ENCODE measurements around the gene SRCIN1.
"Not testable (repeated sequence)": the region's sequence is repeated elsewhere in the genome, so short reads cannot be mapped to it uniquely, and the experiment has no call there.

The SRCIN1 gene

DNA sequence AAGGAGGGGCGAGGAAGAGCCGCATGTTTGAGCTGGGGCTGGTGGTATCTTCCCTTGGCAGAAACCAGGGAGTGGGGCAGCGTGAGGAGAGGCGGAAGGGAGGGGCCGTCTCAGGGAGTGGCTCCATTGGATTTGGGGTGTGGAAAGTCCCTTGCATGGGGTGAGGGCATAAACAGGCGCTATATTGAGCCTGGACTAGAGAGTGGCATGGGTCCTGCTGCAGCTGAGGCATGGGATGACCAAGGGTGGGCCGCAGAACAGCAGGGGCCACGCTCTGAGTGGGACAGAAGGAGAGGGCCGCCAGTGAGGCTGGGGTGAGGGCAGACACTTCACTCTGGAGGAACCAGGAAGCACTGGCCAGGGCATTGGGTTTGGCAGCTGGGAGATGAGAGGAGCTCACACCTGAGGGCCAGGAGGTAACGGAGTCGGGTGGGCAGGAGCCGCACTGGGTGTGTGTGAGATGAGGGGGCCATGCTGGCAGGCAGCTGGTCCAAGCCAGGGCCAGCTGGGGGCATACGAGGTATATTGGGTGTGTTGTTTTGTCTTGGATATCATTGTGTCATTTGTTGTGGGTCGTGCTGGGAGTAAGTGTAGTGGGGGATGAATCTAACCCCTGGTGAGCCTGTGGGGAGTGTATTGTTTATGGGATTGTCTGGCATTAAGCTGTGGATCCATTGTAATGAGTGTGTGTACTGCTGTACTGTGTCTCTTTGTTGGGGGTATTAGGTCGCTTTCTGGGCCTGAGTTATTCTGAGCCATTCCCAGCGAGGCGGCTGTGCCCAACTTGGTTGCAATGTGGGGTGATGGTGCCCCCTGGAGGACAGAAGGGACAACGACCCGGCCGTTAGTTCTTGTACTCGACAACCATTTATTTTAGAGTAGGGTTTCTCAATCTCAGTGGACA is 121.3 kb downstream of the SRCIN1 start:
- peak; percentile 17 to 22 for DNase-seq (ENCODE audit: low read depth in 2 of 2)

DNA sequence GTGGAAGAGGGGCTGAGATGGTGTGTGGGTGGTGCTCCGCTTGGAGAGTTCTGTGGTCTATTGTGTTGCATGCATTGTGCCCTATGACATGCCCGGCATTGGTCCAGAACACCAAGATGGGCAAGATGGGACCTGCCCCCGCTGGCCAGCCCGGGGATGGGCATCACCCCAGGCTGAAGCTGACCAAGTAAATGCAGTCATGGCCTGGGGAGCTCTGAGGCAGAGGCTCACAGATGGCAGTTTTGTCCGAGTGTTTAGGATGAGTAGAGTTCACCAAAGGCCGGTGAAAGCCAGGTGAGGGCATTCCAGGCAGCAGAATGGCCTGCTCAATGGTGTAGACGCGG is 123.1 kb downstream of the SRCIN1 start:
- not testable (repeated sequence) for DNase-seq (ENCODE audit: low read depth in 2 of 2)

DNA sequence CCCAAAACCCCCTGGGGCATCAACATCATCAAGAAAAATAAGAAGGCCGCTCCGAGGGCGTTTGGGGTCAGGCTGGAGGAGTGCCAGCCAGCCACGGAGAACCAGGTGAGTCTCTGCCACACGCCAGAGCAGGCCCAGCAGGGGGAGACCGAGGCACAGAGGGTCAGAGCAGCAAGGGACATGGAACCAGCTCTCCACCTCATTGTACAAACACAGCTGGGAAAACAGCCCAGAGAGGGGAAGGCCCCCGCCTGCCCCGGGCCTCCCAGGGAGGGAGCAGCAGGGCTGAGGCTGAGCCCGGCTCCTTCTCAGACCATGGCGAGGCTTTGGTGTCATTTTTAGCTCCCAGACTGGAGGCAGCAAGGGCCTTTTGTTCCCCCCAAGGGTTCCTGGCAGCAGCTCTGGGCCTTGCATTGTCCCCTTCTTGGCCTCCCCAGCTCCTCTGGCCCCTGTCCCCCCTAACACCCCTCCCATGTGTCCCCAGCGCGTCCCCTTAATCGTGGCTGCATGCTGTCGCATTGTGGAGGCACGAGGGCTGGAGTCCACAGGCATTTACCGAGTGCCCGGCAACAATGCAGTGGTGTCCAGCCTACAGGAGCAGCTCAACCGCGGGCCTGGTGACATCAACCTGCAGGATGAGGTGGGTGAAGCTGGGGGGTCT is 123.6 kb downstream of the SRCIN1 start:
- DNase-seq (ENCODE audit: low read depth in 2 of 2) = not testable (repeated sequence)
